ENCODE data around the gene MBD4.

Gene MBD4

GRCh38 chr3:129432671-129433070 lies 7.1 kb downstream of the MBD4 start:
- no peak overlapping the region for H4K91ac ChIP-seq (ENCODE audit: low read depth, low read length, poor library complexity)
- no peak overlapping the region for H3K27ac ChIP-seq (replicated peaks; ENCODE audit: low read length)
- no peak overlapping the region for H2BK120ac ChIP-seq (ENCODE audit: low read depth, low read length)
- no peak overlapping the region for H3K9ac ChIP-seq (ENCODE audit: low read depth, low read length, poor library complexity)
- H3K79me1 ChIP-seq (ENCODE audit: low read depth, low read length): no peaks in the 10 kb centered on the region
- no peak overlapping the region for H2BK5ac ChIP-seq (ENCODE audit: low read length)
- H2BK12ac ChIP-seq (ENCODE audit: low read length): no peak overlapping the region
- no peak overlapping the region for H3K4me3 ChIP-seq (ENCODE audit: low read length in 2 of 2)
- H3K18ac ChIP-seq (ENCODE audit: low read length): no peak overlapping the region
- H2AK5ac ChIP-seq (ENCODE audit: low read depth, low read length): no peak overlapping the region
- H2BK15ac ChIP-seq (ENCODE audit: low read length): no peak overlapping the region
- no peak overlapping the region for H3K4me2 ChIP-seq (ENCODE audit: insufficient read depth, low read length, poor library complexity, severe bottlenecking)
- H3K36me3 ChIP-seq (replicated peaks in 1 of 2; ENCODE audit: control insufficient read depth in 2 of 2, insufficient read depth in 2 of 2, low read length in 2 of 2): peaks cover 22 to 82% of the 10 kb centered on the region in 2 donors
- no peak overlapping the region for H3K14ac ChIP-seq (ENCODE audit: low read length)
- H2AFZ ChIP-seq (ENCODE audit: low read length): no peak overlapping the region
- H3K4me1 ChIP-seq (ENCODE audit: control insufficient read depth in 2 of 2, insufficient read depth in 1 of 2, low read depth in 1 of 2, low read length in 2 of 2): peaks cover 11% of the 10 kb centered on the region in 2 donors
- H3K23ac ChIP-seq (ENCODE audit: low read depth, low read length, poor library complexity): no peak overlapping the region
- no peaks in the 10 kb centered on the region for H3K9me3 ChIP-seq (replicated peaks in 1 of 2; ENCODE audit: control insufficient read depth in 2 of 2, insufficient read depth in 1 of 2, low read depth in 1 of 2, low read length in 2 of 2)
- no peak for DNase-seq (ENCODE audit: low spot score)
- H4K8ac ChIP-seq (ENCODE audit: low read depth, low read length): no peak overlapping the region
- no peak overlapping the region for H3K4ac ChIP-seq (ENCODE audit: low read length)
- no peaks in the 10 kb centered on the region for H3K27me3 ChIP-seq (ENCODE audit: control insufficient read depth in 3 of 3, insufficient read depth in 3 of 3, low read depth in 1 of 3, low read length in 3 of 3)

GRCh38 chr3:129432036-129432435 lies 7.7 kb downstream of the MBD4 start:
- H3K9ac ChIP-seq (ENCODE audit: low read depth, low read length, poor library complexity): no peak overlapping the region
- DNase-seq (ENCODE audit: low spot score): no peak
- no peaks in the 10 kb centered on the region for H3K79me1 ChIP-seq (ENCODE audit: low read depth, low read length)
- no peaks in the 10 kb centered on the region for H3K9me3 ChIP-seq (replicated peaks in 1 of 2; ENCODE audit: control insufficient read depth in 2 of 2, insufficient read depth in 1 of 2, low read depth in 1 of 2, low read length in 2 of 2)
- H4K8ac ChIP-seq (ENCODE audit: low read depth, low read length): no peak overlapping the region
- no CpG with 5 or more reads among the region's 7 CpGs for WGBS, 2 donors (ENCODE audit: extremely low coverage in 2 of 2, insufficient read length in 2 of 2, insufficient replicate concordance in 1 of 2)
- H2BK120ac ChIP-seq (ENCODE audit: low read depth, low read length): no peak overlapping the region
- H2BK12ac ChIP-seq (ENCODE audit: low read length): no peak overlapping the region
- no peak overlapping the region for H2BK15ac ChIP-seq (ENCODE audit: low read length)
- no peak overlapping the region for H3K4ac ChIP-seq (ENCODE audit: low read length)
- no peak overlapping the region for H3K4me2 ChIP-seq (ENCODE audit: insufficient read depth, low read length, poor library complexity, severe bottlenecking)
- H3K27ac ChIP-seq (replicated peaks; ENCODE audit: low read length): no peak overlapping the region
- no peak overlapping the region for H3K14ac ChIP-seq (ENCODE audit: low read length)
- H3K18ac ChIP-seq (ENCODE audit: low read length): no peak overlapping the region
- H4K91ac ChIP-seq (ENCODE audit: low read depth, low read length, poor library complexity): no peak overlapping the region
- H2AK5ac ChIP-seq (ENCODE audit: low read depth, low read length): no peak overlapping the region
- H3K27me3 ChIP-seq (ENCODE audit: control insufficient read depth in 3 of 3, insufficient read depth in 3 of 3, low read depth in 1 of 3, low read length in 3 of 3): no peaks in the 10 kb centered on the region
- H3K23ac ChIP-seq (ENCODE audit: low read depth, low read length, poor library complexity): no peak overlapping the region
- peaks cover 20 to 76% of the 10 kb centered on the region in 2 donors for H3K36me3 ChIP-seq (replicated peaks in 1 of 2; ENCODE audit: control insufficient read depth in 2 of 2, insufficient read depth in 2 of 2, low read length in 2 of 2)
- H2BK5ac ChIP-seq (ENCODE audit: low read length): no peak overlapping the region
- no peak overlapping the region for H2AFZ ChIP-seq (ENCODE audit: low read length)
- peaks cover 11 to 12% of the 10 kb centered on the region in 2 donors for H3K4me1 ChIP-seq (ENCODE audit: control insufficient read depth in 2 of 2, insufficient read depth in 1 of 2, low read depth in 1 of 2, low read length in 2 of 2)
- H3K4me3 ChIP-seq (ENCODE audit: low read length in 2 of 2): no peak overlapping the region

GRCh38 chr3:129429602-129430001 lies 10.1 kb downstream of the MBD4 start:
- Histone ChIP-seq H3K9ac (ENCODE audit: low read depth, low read length, poor library complexity) (no peak overlapping the region), H3K4me1 (ENCODE audit: control insufficient read depth in 2 of 2, insufficient read depth in 1 of 2, low read depth in 1 of 2, low read length in 2 of 2) (peaks cover 11 to 16% of the 10 kb centered on the region in 2 donors), H3K9me3 (replicated peaks in 1 of 2; ENCODE audit: control insufficient read depth in 2 of 2, insufficient read depth in 1 of 2, low read depth in 1 of 2, low read length in 2 of 2) (no peaks in the 10 kb centered on the region), H3K27me3 (ENCODE audit: control insufficient read depth in 3 of 3, insufficient read depth in 3 of 3, low read depth in 1 of 3, low read length in 3 of 3) (no peaks in the 10 kb centered on the region), H3K36me3 (replicated peaks in 1 of 2; ENCODE audit: control insufficient read depth in 2 of 2, insufficient read depth in 2 of 2, low read length in 2 of 2) (peaks cover 14 to 52% of the 10 kb centered on the region in 2 donors), H4K8ac (ENCODE audit: low read depth, low read length) (no peak overlapping the region), H3K14ac (ENCODE audit: low read length) (no peak overlapping the region), H3K23ac (ENCODE audit: low read depth, low read length, poor library complexity) (peak overlapping the region; percentile 35), H3K4me3 (ENCODE audit: low read length in 2 of 2) (no peak overlapping the region), H3K79me1 (ENCODE audit: low read depth, low read length) (no peaks in the 10 kb centered on the region), H2AK5ac (ENCODE audit: low read depth, low read length) (peak overlapping the region; percentile 51), H2AFZ (ENCODE audit: low read length) (no peak overlapping the region), H2BK120ac (ENCODE audit: low read depth, low read length) (no peak overlapping the region), H4K91ac (ENCODE audit: low read depth, low read length, poor library complexity) (no peak overlapping the region), H3K4me2 (ENCODE audit: insufficient read depth, low read length, poor library complexity, severe bottlenecking) (no peak overlapping the region), H2BK12ac (ENCODE audit: low read length) (no peak overlapping the region), H2BK15ac (ENCODE audit: low read length) (no peak overlapping the region), H3K4ac (ENCODE audit: low read length) (no peak overlapping the region), H3K27ac (replicated peaks; ENCODE audit: low read length) (peak overlapping the region; percentile 1), H2BK5ac (ENCODE audit: low read length) (peak overlapping the region; percentile 2), H3K18ac (ENCODE audit: low read length) (no peak overlapping the region)
- no CpG with 5 or more reads among the region's 4 CpGs for WGBS, 2 donors (ENCODE audit: extremely low coverage in 2 of 2, insufficient read length in 2 of 2, insufficient replicate concordance in 1 of 2)
- DNase-seq (ENCODE audit: low spot score): no peak

- Histone ChIP-seq H2BK5ac (ENCODE audit: low read length) (no peak overlapping the region), H3K4me2 (ENCODE audit: insufficient read depth, low read length, poor library complexity, severe bottlenecking) (peak overlapping the region; percentile 45), H3K4me3 (ENCODE audit: low read length in 2 of 2) (peak overlapping the region in 1 of 2 donors; percentile 52), H3K4ac (ENCODE audit: low read length) (no peak overlapping the region), H3K9me3 (replicated peaks in 1 of 2; ENCODE audit: control insufficient read depth in 2 of 2, insufficient read depth in 1 of 2, low read depth in 1 of 2, low read length in 2 of 2) (no peaks in the 10 kb centered on the region), H2BK120ac (ENCODE audit: low read depth, low read length) (no peak overlapping the region), H2BK12ac (ENCODE audit: low read length) (no peak overlapping the region), H3K23ac (ENCODE audit: low read depth, low read length, poor library complexity) (no peak overlapping the region), H3K4me1 (ENCODE audit: control insufficient read depth in 2 of 2, insufficient read depth in 1 of 2, low read depth in 1 of 2, low read length in 2 of 2) (peaks cover 11 to 17% of the 10 kb centered on the region in 2 donors), H4K8ac (ENCODE audit: low read depth, low read length) (no peak overlapping the region), H3K27me3 (ENCODE audit: control insufficient read depth in 3 of 3, insufficient read depth in 3 of 3, low read depth in 1 of 3, low read length in 3 of 3) (no peaks in the 10 kb centered on the region), H4K91ac (ENCODE audit: low read depth, low read length, poor library complexity) (no peak overlapping the region), H3K14ac (ENCODE audit: low read length) (no peak overlapping the region), H3K36me3 (replicated peaks in 1 of 2; ENCODE audit: control insufficient read depth in 2 of 2, insufficient read depth in 2 of 2, low read length in 2 of 2) (peaks cover 14 to 46% of the 10 kb centered on the region in 2 donors), H3K9ac (ENCODE audit: low read depth, low read length, poor library complexity) (no peak overlapping the region), H3K27ac (replicated peaks; ENCODE audit: low read length) (no peak overlapping the region), H3K18ac (ENCODE audit: low read length) (no peak overlapping the region), H2BK15ac (ENCODE audit: low read length) (no peak overlapping the region), H2AFZ (ENCODE audit: low read length) (peak overlapping the region; percentile 85), H3K79me1 (ENCODE audit: low read depth, low read length) (no peaks in the 10 kb centered on the region), H2AK5ac (ENCODE audit: low read depth, low read length) (no peak overlapping the region)
- WGBS, 2 donors (ENCODE audit: extremely low coverage in 2 of 2, insufficient read length in 2 of 2, insufficient replicate concordance in 1 of 2): no CpG with 5 or more reads among the region's 3 CpGs
- no peak for DNase-seq (ENCODE audit: low spot score)
Observed at GRCh38 chr3:129429080-129429451, 10.7 kb downstream of the MBD4 start.
